HepG2 (cell line): ENCODE results near the gene POU2AF3. TPM values are rescaled to one million over a fixed set of nuclear protein-coding genes. Genes with fewer than 3 reads are reported as not detected.

Experiments
- ATAC-seq: fragments of 200-7000 bp; cut with Tn5 transposase; 3 replicates; pipeline ENCODE4 v1.9.1; 2020; ENCODE audit warnings: mild to moderate bottlenecking, moderate library complexity
- BruUV-seq: library from RNA; stranded (reverse); fragments of 400-500 nt; replicated peaks from 2 replicates; lab custom pipeline; 2021; lab: Mats Ljungman, UMichigan
- CTCF ChIA-PET: fragments of 300-600 bp; formaldehyde crosslinking; extraction: SDS; loops from one replicate; lab custom pipeline; 2021; ENCODE audit warnings: low total read pairs, inconsistent platforms, low intra/inter-chr PET ratio; lab: Yijun Ruan, JAX
- POLR2A ChIA-PET: fragments of 350-600 bp; sonication (Branson Sonifier 250); formaldehyde crosslinking; loops from one replicate; lab custom pipeline; 2020; ENCODE audit warnings: antibody characterized with exemption, inconsistent platforms; lab: Yijun Ruan, JAX
- DNase-seq: peaks from one replicate; pipeline ENCODE4 v3.0.0-alpha.2; 2015; ENCODE audit warnings: low spot score
- FAIRE-seq: peaks from 3 replicates; lab custom pipeline; 2011; peaks lifted over from hg19 to GRCh38; lab: Jason Lieb, UNC
- H2AFZ ChIP-seq: one replicate; pipeline ENCODE4 v1.6.1; 2011; ENCODE audit warnings: low read length, inconsistent platforms
- H3K27ac ChIP-seq: fragments of 300-600 bp; 3 replicates; pipeline ENCODE4 v1.8.0; 2011; ENCODE audit warnings: mixed run types, mild to moderate bottlenecking, mixed read lengths, low read length, inconsistent platforms; ENCODE audit not compliant: insufficient read depth; ENCODE audit errors: extremely low read length
- H3K27me3 ChIP-seq, 2 experiments: fragments of 200-600 bp in 1 of 2; 2 replicates in 1 of 2; 3 replicates in 1 of 2; pipeline versions ENCODE4 v1.6.0 to v1.8.0; 2011; ENCODE audit warnings: low read length in 2 of 2, mild to moderate bottlenecking in 2 of 2, moderate library complexity in 2 of 2, inconsistent platforms in 1 of 2; ENCODE audit not compliant: insufficient read depth in 2 of 2, control insufficient read depth in 1 of 2
- H3K36me3 ChIP-seq, 2 experiments: fragments of 200-600 bp in 1 of 2; replicated peaks in 1 of 2; 2 replicates in 1 of 2; 3 replicates in 1 of 2; pipeline versions ENCODE4 v1.5.1 to v1.8.0; 2011; ENCODE audit warnings: low read length in 2 of 2, inconsistent platforms in 1 of 2; ENCODE audit not compliant: insufficient read depth in 2 of 2, control insufficient read depth in 1 of 2
- H3K4me1 ChIP-seq: 2 replicates; pipeline ENCODE4 v1.5.1; 2012; ENCODE audit warnings: low read length, inconsistent platforms; ENCODE audit not compliant: insufficient read depth
- H3K4me2 ChIP-seq: 2 replicates; pipeline ENCODE4 v1.6.0; 2011; ENCODE audit warnings: low read depth, low read length, inconsistent platforms
- H3K4me3 ChIP-seq, 3 experiments: fragments of 200-600 bp in 1 of 3; sonication (generic), shearing (Covaris generic) in 1 of 3; replicated peaks in 1 of 3; 2 replicates each; pipeline ENCODE4 v1.5.1; 2011 to 2016; ENCODE audit warnings: low read length in 3 of 3, inconsistent platforms in 2 of 3, low read depth in 2 of 3, mild to moderate bottlenecking in 2 of 3, control low read depth in 1 of 3, mixed read lengths in 1 of 3; ENCODE audit not compliant: insufficient read depth in 1 of 3
- H3K79me2 ChIP-seq: one replicate; pipeline ENCODE4 v1.6.1; 2011; ENCODE audit warnings: low read length, inconsistent platforms; ENCODE audit not compliant: insufficient read depth
- H3K9ac ChIP-seq: 2 replicates; pipeline ENCODE4 v1.6.0; 2011; ENCODE audit warnings: mild to moderate bottlenecking, low read depth, low read length, inconsistent platforms; ENCODE audit not compliant: insufficient read depth
- H3K9me3 ChIP-seq: 2 replicates; pipeline ENCODE4 v1.5.1; 2012; ENCODE audit warnings: mild to moderate bottlenecking, low read length
- H4K20me1 ChIP-seq: 2 replicates; pipeline ENCODE4 v1.6.0; 2011; ENCODE audit warnings: inconsistent platforms, mild to moderate bottlenecking, low read length, moderate library complexity; ENCODE audit not compliant: insufficient read depth
- ATF4 ChIP-seq, 2 experiments: fragments of 450-650 bp in 1 of 2; sonication (generic) in 1 of 2; formaldehyde crosslinking; IDR thresholded peaks; 2 replicates each; pipeline versions ENCODE4 v1.5.0 to v1.8.0; 2020 to 2022; ENCODE audit warnings: mild to moderate bottlenecking in 1 of 2, missing genetic modification reagents in 1 of 2
- CEBPG ChIP-seq: IDR thresholded peaks from 2 replicates; pipeline ENCODE4 v1.6.1; 2016
- DPF2 ChIP-seq: sonication (generic); formaldehyde crosslinking; IDR thresholded peaks from 2 replicates; pipeline ENCODE4 v1.4.0; 2020; ENCODE audit warnings: mild to moderate bottlenecking, low read depth, missing genetic modification reagents, borderline replicate concordance
- GATAD1 ChIP-seq: IDR thresholded peaks from 2 replicates; pipeline ENCODE4 v1.6.1; 2016; ENCODE audit warnings: missing genetic modification reagents, missing compliant biosample characterization
- MED1 ChIP-seq: sonication (generic); formaldehyde crosslinking; IDR thresholded peaks from 2 replicates; pipeline ENCODE4 v1.4.0; 2020; ENCODE audit warnings: missing genetic modification reagents
- NFE2 ChIP-seq: sonication (generic); formaldehyde crosslinking; IDR thresholded peaks from 2 replicates; pipeline ENCODE4 v1.4.0; 2020; ENCODE audit warnings: missing genetic modification reagents
- NFE2L2 ChIP-seq: fragments of 150-350 bp; IDR thresholded peaks from 2 replicates; pipeline ENCODE4 v1.6.1; 2014; ENCODE audit warnings: low read length
- SATB2 ChIP-seq: sonication (generic); formaldehyde crosslinking; IDR thresholded peaks from 2 replicates; pipeline ENCODE4 v1.5.0; 2020; ENCODE audit warnings: missing genetic modification reagents
- SSRP1 ChIP-seq: IDR thresholded peaks from 2 replicates; pipeline ENCODE4 v1.6.1; 2016; ENCODE audit warnings: control low read depth
- ZBTB42 ChIP-seq: sonication (generic); formaldehyde crosslinking; IDR thresholded peaks from 2 replicates; pipeline ENCODE4 v1.5.0; 2020; ENCODE audit warnings: mild to moderate bottlenecking, missing genetic modification reagents
- ZBTB44 ChIP-seq: sonication (generic); formaldehyde crosslinking; IDR thresholded peaks from 2 replicates; pipeline ENCODE4 v1.4.0; 2020; ENCODE audit warnings: missing genetic modification reagents
- ZNF574 ChIP-seq: sonication (generic); formaldehyde crosslinking; IDR thresholded peaks from 2 replicates; pipeline ENCODE4 v1.4.0; 2020; ENCODE audit warnings: missing genetic modification reagents
- ZNF704 ChIP-seq: sonication (generic); formaldehyde crosslinking; IDR thresholded peaks from 2 replicates; pipeline ENCODE4 v1.8.1; 2023; ENCODE audit warnings: mild to moderate bottlenecking, inconsistent platforms, moderate library complexity, missing genetic modification reagents, borderline replicate concordance
- ZNF768 ChIP-seq: sonication (generic); formaldehyde crosslinking; IDR thresholded peaks from 2 replicates; pipeline ENCODE4 v1.4.0; 2020; ENCODE audit warnings: missing genetic modification reagents
- WGBS: methylation state at CpG from one replicate; pipeline ENCODE4 v1.1.6; 2017; ENCODE audit warnings: low lambda C conversion rate; 5-methylcytosine and 5-hydroxymethylcytosine counted together
- in situ Hi-C: cut with HindIII; loops from 2 replicates; pipeline ENCODE4 v1.10.0; 2017; ENCODE audit warnings: low pct_unique_long_range_greater_than_20kb; ENCODE audit not compliant: extremely low pct_ligation_motif_present
- intact Hi-C: fragments of 100-400 bp; cut with micrococcal nuclease; formaldehyde crosslinking; loops from one replicate; pipeline ENCODE4 v1.10.0; 2022; ENCODE audit not compliant: unreplicated experiment
- polyA plus RNA-seq, 8 experiments: library from polyadenylated mRNA; depleted of rRNA in 3 of 8; stranded (reverse) in 7 of 8; unstranded in 1 of 8; fragments of >200 nt; fragmentation: Illumina TruSeq in 4 of 8; extraction: Trizol in 4 of 8; gene quantifications; 2 replicates each; pipeline versions ENCODE4 v1.2.1 to v1.2.3, GENCODE V29; 2011 to 2016; ENCODE audit warnings: low read depth in 4 of 8, missing spikeins in 1 of 8, mixed read lengths in 1 of 8; ENCODE audit not compliant: insufficient read depth in 1 of 8
- total RNA-seq, 5 experiments: library from RNA; depleted of rRNA; stranded (reverse); fragments of >200 nt; fragmentation: Illumina TruSeq; extraction: Trizol; gene quantifications; 2 replicates each; pipeline ENCODE4 v1.2.3, GENCODE V29; 2016; ENCODE audit warnings: low read depth in 1 of 5

POU2AF3 gene
- total and polyA plus RNA-seq, 2 of the 13 experiments (the other 11 are each of a cell fraction or from before 2014, with no cell fraction given): 7.8 to 71.2 TPM

- no peak for ATAC-seq
- DNase-seq: no peak
- H4K20me1 ChIP-seq: no peaks in the 10 kb centered on the region
- no peak overlapping the region for H3K4me2 ChIP-seq
- no peak overlapping the region for H3K4me3 ChIP-seq
- FAIRE-seq: no peak
- 94% methylated on average over 3 of the region's 3 CpGs for WGBS
- no peaks in the 10 kb centered on the region for H3K79me2 ChIP-seq
- no peak for TF ChIP-seq ZBTB42 (CRISPR knock-in tag)
- TF ChIP-seq SATB2 (CRISPR knock-in tag): no peak
- no peak for TF ChIP-seq GATAD1 (CRISPR knock-in tag)
- no peak for TF ChIP-seq ZNF704 (CRISPR knock-in tag)
- no peak for TF ChIP-seq DPF2
- TF ChIP-seq SSRP1 (CRISPR knock-in tag): no peak
- BruUV-seq: no TSS peak
- no peak overlapping the region for H3K27ac ChIP-seq
- ChIA-PET POLR2A (interaction anchor here (1.2 kb wide), 1 partner anchor 8 kb away, joined by 3 read pairs; no protein-coding TSS in a partner anchor), CTCF (no interaction called here)
- H3K9ac ChIP-seq: no peak overlapping the region
- H3K9me3 ChIP-seq: peaks cover 12% of the 10 kb centered on the region
- intact Hi-C loops (no loop called here), in situ Hi-C loops (no loop called here)
- H3K36me3 ChIP-seq: no peaks in the 10 kb centered on the region
- H2AFZ ChIP-seq: no peak overlapping the region
- no peaks in the 10 kb centered on the region for H3K27me3 ChIP-seq
- H3K4me1 ChIP-seq: peaks cover 27% of the 10 kb centered on the region
These were observed 44.0 kb downstream of the POU2AF3 start for GRCh38 chr11:111342329-111342728.

- CTCF ChIA-PET: no interaction called here
- 60% methylated on average over 3 of the region's 3 CpGs for WGBS
- ATAC-seq: no peak
- 0 out of 2 replicates have a peak, but pooled peaks have one; percentile 48 for TF ChIP-seq NFE2 (CRISPR knock-in tag)
- no peak for TF ChIP-seq ZBTB44 (CRISPR knock-in tag)
- peak in 1 of 2 experiments; percentile 46; a peak in 2 of 4 replicates for TF ChIP-seq ATF4 (CRISPR knock-in tag; IDR thresholded peaks at IDR 0.05)
- peak; percentile 52; the same call in 1 of the 2 replicates for TF ChIP-seq NFE2L2
- peak; percentile 4; the same call in 1 of the 2 replicates for TF ChIP-seq CEBPG (CRISPR knock-in tag)
- no peak for TF ChIP-seq ZNF768 (CRISPR knock-in tag)
- TF ChIP-seq MED1 (CRISPR knock-in tag): no peak
- TF ChIP-seq ZNF574 (CRISPR knock-in tag): no peak
These were observed 45.7 kb downstream of the POU2AF3 start for GRCh38 chr11:111344032-111344431.

More at GRCh38 chr11:111344032-111344431, 45.7 kb downstream of the POU2AF3 start:
- Histone ChIP-seq H4K20me1 (no peaks in the 10 kb centered on the region), H3K27ac (no peak overlapping the region), H3K36me3 (no peaks in the 10 kb centered on the region), H3K9ac (no peak overlapping the region), H3K79me2 (no peaks in the 10 kb centered on the region), H2AFZ (peak overlapping the region; percentile 60), H3K4me1 (peaks cover 16% of the 10 kb centered on the region), H3K4me3 (no peak overlapping the region), H3K27me3 (no peaks in the 10 kb centered on the region), H3K4me2 (no peak overlapping the region), H3K9me3 (peaks cover 12% of the 10 kb centered on the region)
- intact Hi-C loops (no loop called here), in situ Hi-C loops (no loop called here)
- no TSS peak for BruUV-seq
- DNase-seq (no peak), FAIRE-seq (no peak)
- POLR2A ChIA-PET: no interaction called here
